Activated CD4-positive, alpha-beta T cell treated with anti-CD3 and anti-CD28 coated beads, Interleukin-2, amount 10 ng/mL, durations not matched to agents 7 days and 5 days (primary cell): ENCODE data around the gene ZNF791. TPM values are rescaled to one million over a fixed set of nuclear protein-coding genes. Genes with fewer than 3 reads are reported as not detected.
"Not testable (repeated sequence)": the region's sequence is repeated elsewhere in the genome, so short reads cannot be mapped to it uniquely, and the experiment has no call there.

ENCODE experiments used
- CTCF ChIA-PET: fragments of 350-600 bp; sonication (Branson Sonifier 250); formaldehyde crosslinking; loops from one replicate; lab custom pipeline; 2021; ENCODE audit warnings: antibody characterized with exemption; lab: Charles Lee
- POLR2A ChIA-PET: fragments of 350-600 bp; sonication (Branson Sonifier 250); formaldehyde crosslinking; loops from one replicate; lab custom pipeline; 2021; ENCODE audit warnings: antibody characterized with exemption; lab: Charles Lee
- DNase-seq: peaks from one replicate; pipeline ENCODE4 v3.0.0-alpha.2; 2020
- H3K27ac Mint-ChIP-seq: one replicate; pipeline ENCODE4 v1.8.0; 2021; ENCODE audit warnings: mild to moderate bottlenecking, moderate library complexity, mixed read lengths
- H3K27me3 Mint-ChIP-seq: one replicate; pipeline ENCODE4 v1.8.0; 2021; ENCODE audit warnings: mixed read lengths
- H3K36me3 Mint-ChIP-seq: one replicate; pipeline ENCODE4 v1.8.0; 2021; ENCODE audit warnings: low read depth, mixed read lengths
- H3K4me1 Mint-ChIP-seq: one replicate; pipeline ENCODE4 v1.8.0; 2021; ENCODE audit warnings: mixed read lengths
- H3K4me3 Mint-ChIP-seq: one replicate; pipeline ENCODE4 v1.8.0; 2021; ENCODE audit warnings: mild to moderate bottlenecking, moderate library complexity, mixed read lengths
- H3K9me3 Mint-ChIP-seq: one replicate; pipeline ENCODE4 v1.8.0; 2021; ENCODE audit warnings: mixed read lengths
- total RNA-seq, 2 experiments: library from RNA; stranded (reverse); gene quantifications; one replicate each; pipeline ENCODE4 v1.2.3, GENCODE V29; 2021

Gene ZNF791
- 10 to 100 TPM; 31.3 to 37.3 TPM for total RNA-seq

DNA sequence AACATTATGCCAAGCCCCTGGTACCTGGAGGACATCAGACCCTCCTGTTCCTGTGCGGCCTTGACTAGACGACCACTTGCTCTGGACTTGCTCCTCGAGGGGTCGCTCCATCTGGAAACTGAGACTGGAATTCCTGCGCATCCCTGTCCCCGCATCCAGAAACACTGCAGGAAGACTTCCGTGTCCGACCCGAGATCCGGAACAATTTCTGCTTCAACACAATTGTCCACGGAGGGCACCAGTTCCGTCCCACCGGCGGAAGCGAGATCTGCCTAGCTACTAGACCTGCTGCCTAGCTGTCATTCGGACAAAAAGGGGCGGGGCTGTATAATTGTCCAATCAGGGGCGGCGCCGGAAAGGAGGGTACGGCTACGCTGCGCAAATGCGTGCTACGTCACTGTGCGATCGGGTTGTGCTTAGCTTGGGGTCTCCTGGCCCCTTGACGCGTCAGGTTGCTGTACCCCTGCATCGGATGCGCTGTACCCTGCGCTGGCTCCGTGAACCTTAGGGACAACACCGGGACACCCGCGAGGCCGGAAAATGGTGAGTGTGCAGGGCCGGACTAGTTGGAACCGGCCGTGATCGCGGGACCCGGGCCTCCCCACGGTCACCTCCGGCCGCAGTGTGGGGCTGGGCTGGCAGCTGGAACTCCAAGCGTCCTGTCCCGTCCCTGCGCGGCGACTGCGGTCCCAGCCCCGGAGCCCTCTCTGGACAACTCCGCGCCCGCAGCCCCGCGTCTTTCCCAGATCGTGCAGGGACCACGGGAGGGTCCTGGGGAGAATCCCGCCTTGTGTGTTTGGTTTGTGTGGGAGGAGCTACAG lies at the start of gene ZNF791, which contains the start of gene ZNF490:
TSS of gene ZNF791 (plus strand) at position 381 of the 821 bp plus-strand sequence. CDS start at position 541, 160 bp downstream.
TSS of gene ZNF490 (minus strand) at position 274 of the 821 bp plus-strand sequence. CDS start at position 141, 133 bp downstream.
- peak; percentile 99 for DNase-seq
- peak within 1 kb of the TSS; percentile 100 for H3K4me3 Mint-ChIP-seq
- H3K36me3 Mint-ChIP-seq, result peaks cover 35% of the 10 kb centered on the region
- H3K27ac Mint-ChIP-seq, result peak within 1 kb of the TSS; percentile 100
- H3K27me3 Mint-ChIP-seq, result no peaks in the 10 kb centered on the region
- CTCF ChIA-PET, result interaction anchor here (0.5 to 1.3 kb wide), 2 partner anchors 50 to 867 kb away, joined by 3 read pairs; no protein-coding TSS in a partner anchor
- H3K9me3 Mint-ChIP-seq, result no peaks in the 10 kb centered on the region
- POLR2A ChIA-PET, result interaction anchor here (0.6 to 1.5 kb wide), 4 partner anchors 25 to 278 kb away, joined by 3 to 6 read pairs (median 3); partner anchors contain the start of gene JUNB
- peaks cover 33% of the 10 kb centered on the region for H3K4me1 Mint-ChIP-seq

DNA sequence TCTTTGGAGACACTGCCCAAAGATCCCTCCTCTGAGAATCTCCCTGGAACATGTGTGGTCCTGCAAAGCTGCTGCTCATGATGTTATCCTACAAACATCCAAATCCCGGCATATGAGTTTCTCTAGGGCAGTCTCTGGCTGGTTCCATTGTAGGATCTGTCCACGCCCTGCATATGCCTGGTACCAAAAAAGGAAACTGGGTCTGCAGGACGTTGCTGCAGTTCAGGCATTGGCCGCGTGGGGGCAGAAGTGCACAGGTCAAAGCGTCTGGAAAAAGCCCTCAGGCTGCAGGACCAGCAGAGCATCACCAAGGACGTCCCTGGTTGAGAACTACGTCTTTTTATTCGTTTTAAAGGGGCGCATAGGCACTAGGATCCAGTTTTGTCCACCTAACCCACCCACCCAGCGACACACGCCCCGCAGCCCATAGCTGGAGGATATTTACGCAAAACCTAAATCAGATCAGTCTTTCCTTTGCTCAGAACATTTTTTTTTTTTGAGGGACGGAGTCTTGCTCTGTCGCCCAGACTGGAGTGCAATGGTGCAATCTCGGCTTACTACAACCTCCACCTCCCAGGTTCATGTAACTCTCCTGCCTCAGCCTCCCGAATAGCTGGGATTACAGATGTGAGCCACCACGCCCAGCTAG lies 46.6 kb upstream of the ZNF791 start:
- CTCF ChIA-PET, result interaction anchor here (0.6 to 1.5 kb wide), 8 partner anchors 14 to 189 kb away, joined by 3 to 6 read pairs (median 3); partner anchors contain the start of genes MAN2B1 and WDR83
- POLR2A ChIA-PET, result interaction anchor here (0.6 kb wide), 1 partner anchor 103 kb away, joined by 4 read pairs; the partner anchor contains the start of genes MAN2B1 and WDR83
- peak; percentile 93 for DNase-seq
- peaks cover 6% of the 10 kb centered on the region for H3K4me1 Mint-ChIP-seq
- no peak overlapping the region for H3K4me3 Mint-ChIP-seq
- no peak overlapping the region for H3K27ac Mint-ChIP-seq
- no peaks in the 10 kb centered on the region for H3K27me3 Mint-ChIP-seq
- no peaks in the 10 kb centered on the region for H3K36me3 Mint-ChIP-seq
- no peaks in the 10 kb centered on the region for H3K9me3 Mint-ChIP-seq

DNA sequence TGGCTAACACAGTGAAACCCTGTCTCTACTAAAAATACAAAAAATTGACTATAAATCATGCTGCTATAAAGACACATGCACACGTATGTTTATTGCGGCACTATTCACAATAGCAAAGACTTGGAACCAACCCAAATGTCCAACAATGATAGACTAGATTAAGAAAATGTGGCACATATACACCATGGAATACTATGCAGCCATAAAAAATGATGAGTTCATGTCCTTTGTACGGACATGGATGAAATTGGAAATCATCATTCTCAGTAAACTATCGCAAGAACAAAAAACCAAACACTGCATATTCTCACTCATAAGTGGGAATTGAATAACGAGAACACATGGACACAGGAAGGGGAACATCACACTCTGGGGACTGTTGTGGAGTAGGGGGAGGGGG lies 44.3 kb upstream of the ZNF791 start:
- H3K9me3 Mint-ChIP-seq, POLR2A ChIA-PET, H3K27ac Mint-ChIP-seq, H3K27me3 Mint-ChIP-seq, H3K36me3 Mint-ChIP-seq, H3K4me3 Mint-ChIP-seq, CTCF ChIA-PET, H3K4me1 Mint-ChIP-seq, DNase-seq: not testable (repeated sequence)

- peaks cover 6% of the 10 kb centered on the region for H3K4me1 Mint-ChIP-seq
- no peaks in the 10 kb centered on the region for H3K9me3 Mint-ChIP-seq
- DNase-seq, result no peak
- H3K4me3 Mint-ChIP-seq, result no peak overlapping the region
- H3K36me3 Mint-ChIP-seq, result no peaks in the 10 kb centered on the region
- no peaks in the 10 kb centered on the region for H3K27me3 Mint-ChIP-seq
- H3K27ac Mint-ChIP-seq, result no peak overlapping the region
- CTCF ChIA-PET, result interaction anchor here (0.6 to 1.7 kb wide), 2 partner anchors 104 to 271 kb away, joined by 3 to 6 read pairs; no protein-coding TSS in a partner anchor
- POLR2A ChIA-PET, result no interaction called here
These were observed 42.8 kb upstream of the ZNF791 start for GRCh38 chr19:12567951-12568350.

DNA sequence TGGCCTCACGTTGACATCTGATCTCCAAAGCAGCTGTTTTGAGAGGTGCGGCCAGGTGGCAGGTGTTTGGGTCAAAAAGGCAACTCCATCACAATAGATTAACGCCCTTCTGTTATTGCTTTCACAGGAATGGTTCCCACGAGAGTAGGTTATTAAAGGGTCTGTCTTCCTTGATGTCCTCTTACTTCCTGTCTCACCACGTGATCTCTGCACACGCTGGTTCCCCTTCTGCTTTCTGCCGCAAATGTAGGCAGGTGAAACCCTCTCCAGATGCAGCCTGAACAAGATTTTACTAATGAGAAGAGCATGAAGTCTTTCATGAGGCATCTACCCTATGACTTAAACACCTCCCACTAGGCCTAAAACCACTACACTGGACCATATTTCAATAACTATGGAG lies 36.7 kb upstream of the ZNF791 start:
- no peak for DNase-seq
- H3K4me3 Mint-ChIP-seq, result no peak overlapping the region
- ChIA-PET POLR2A (no interaction called here), CTCF (no interaction called here)
- peaks cover 6% of the 10 kb centered on the region for H3K4me1 Mint-ChIP-seq
- H3K27ac Mint-ChIP-seq, result no peak overlapping the region
- H3K27me3 Mint-ChIP-seq, result no peaks in the 10 kb centered on the region
- peaks cover 13% of the 10 kb centered on the region for H3K9me3 Mint-ChIP-seq
- peaks cover 26% of the 10 kb centered on the region for H3K36me3 Mint-ChIP-seq

- CTCF ChIA-PET, result interaction anchor here (1.0 kb wide), 1 partner anchor 15 kb away, joined by 3 read pairs; no protein-coding TSS in a partner anchor
- H3K9me3 Mint-ChIP-seq, result peaks cover 36% of the 10 kb centered on the region
- POLR2A ChIA-PET, result no interaction called here
These were observed 32.1 kb upstream of the ZNF791 start for GRCh38 chr19:12578641-12579040.

DNA sequence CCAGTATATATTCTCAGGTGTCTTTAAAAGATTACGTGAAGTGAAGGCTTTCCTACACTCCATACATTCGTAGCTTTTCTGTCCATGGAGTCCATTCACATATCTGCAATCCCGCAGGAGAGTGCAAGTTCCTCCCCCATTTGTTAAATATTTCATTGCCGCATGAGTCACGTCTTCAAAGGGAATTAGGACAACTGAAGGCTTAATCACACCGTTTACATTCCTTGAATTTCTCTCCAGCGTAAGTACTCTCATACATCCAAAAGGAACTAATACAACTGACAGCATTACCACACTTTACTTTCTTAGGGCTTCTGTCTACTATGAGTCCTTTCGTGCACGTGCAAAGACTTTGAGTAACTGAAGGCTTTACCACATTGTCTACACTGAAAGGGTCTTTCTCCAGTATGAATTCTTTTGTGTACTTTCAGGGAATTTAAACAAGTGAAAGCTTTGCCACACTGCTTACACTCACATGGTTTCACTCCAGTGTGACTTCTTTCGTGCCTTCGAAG lies 30.5 kb upstream of the ZNF791 start:
- ChIA-PET POLR2A (no interaction called here), CTCF (no interaction called here)
- H3K4me1 Mint-ChIP-seq, result no peaks in the 10 kb centered on the region
- H3K9me3 Mint-ChIP-seq, result peaks cover 33% of the 10 kb centered on the region
- H3K27ac Mint-ChIP-seq, result no peak overlapping the region
- no peak for DNase-seq
- no peak overlapping the region for H3K4me3 Mint-ChIP-seq
- no peaks in the 10 kb centered on the region for H3K27me3 Mint-ChIP-seq
- peaks cover 69% of the 10 kb centered on the region for H3K36me3 Mint-ChIP-seq

More at GRCh38 chr19:12578641-12579040, 32.1 kb upstream of the ZNF791 start:
- H3K27me3 Mint-ChIP-seq, result no peaks in the 10 kb centered on the region
- H3K4me1 Mint-ChIP-seq, result peaks cover 6% of the 10 kb centered on the region
- no peak overlapping the region for H3K27ac Mint-ChIP-seq
- peaks cover 67% of the 10 kb centered on the region for H3K36me3 Mint-ChIP-seq
- H3K4me3 Mint-ChIP-seq, result no peak overlapping the region
- no peak for DNase-seq

DNA sequence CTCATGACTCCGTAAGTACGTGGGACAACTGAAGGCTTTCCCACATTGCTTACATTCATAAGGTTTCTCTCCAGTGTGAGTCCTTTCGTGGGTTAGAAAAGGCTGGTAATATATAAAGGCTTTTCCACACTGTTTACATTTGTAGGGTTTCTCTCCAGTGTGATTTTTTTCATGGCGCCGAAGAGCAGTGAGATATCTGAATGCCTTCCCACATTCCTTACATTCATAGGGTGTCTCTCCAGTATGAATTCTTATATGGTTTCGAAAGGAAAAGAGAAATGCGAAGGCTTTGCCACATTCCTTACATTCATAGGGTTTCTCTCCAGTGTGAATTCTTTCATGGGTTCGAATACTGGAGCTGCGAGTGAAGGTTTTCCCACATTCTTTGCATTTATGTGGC lies 29.6 kb upstream of the ZNF791 start:
- H3K27ac Mint-ChIP-seq, result no peak overlapping the region
- CTCF ChIA-PET, result no interaction called here
- peaks cover 67% of the 10 kb centered on the region for H3K36me3 Mint-ChIP-seq
- H3K9me3 Mint-ChIP-seq, result peaks cover 33% of the 10 kb centered on the region
- POLR2A ChIA-PET, result no interaction called here
- no peak overlapping the region for H3K4me3 Mint-ChIP-seq
- no peak for DNase-seq
- H3K4me1 Mint-ChIP-seq, result no peaks in the 10 kb centered on the region
- no peaks in the 10 kb centered on the region for H3K27me3 Mint-ChIP-seq

- H3K9me3 Mint-ChIP-seq, result no peaks in the 10 kb centered on the region
- POLR2A ChIA-PET, result no interaction called here
- peaks cover 19% of the 10 kb centered on the region for H3K36me3 Mint-ChIP-seq
- H3K27ac Mint-ChIP-seq, result no peak overlapping the region
- H3K27me3 Mint-ChIP-seq, result no peaks in the 10 kb centered on the region
- H3K4me3 Mint-ChIP-seq, result no peak overlapping the region
- no peak for DNase-seq
- H3K4me1 Mint-ChIP-seq, result no peaks in the 10 kb centered on the region
- CTCF ChIA-PET, result no interaction called here
These were observed 14.2 kb upstream of the ZNF791 start for GRCh38 chr19:12596485-12596884.

DNA sequence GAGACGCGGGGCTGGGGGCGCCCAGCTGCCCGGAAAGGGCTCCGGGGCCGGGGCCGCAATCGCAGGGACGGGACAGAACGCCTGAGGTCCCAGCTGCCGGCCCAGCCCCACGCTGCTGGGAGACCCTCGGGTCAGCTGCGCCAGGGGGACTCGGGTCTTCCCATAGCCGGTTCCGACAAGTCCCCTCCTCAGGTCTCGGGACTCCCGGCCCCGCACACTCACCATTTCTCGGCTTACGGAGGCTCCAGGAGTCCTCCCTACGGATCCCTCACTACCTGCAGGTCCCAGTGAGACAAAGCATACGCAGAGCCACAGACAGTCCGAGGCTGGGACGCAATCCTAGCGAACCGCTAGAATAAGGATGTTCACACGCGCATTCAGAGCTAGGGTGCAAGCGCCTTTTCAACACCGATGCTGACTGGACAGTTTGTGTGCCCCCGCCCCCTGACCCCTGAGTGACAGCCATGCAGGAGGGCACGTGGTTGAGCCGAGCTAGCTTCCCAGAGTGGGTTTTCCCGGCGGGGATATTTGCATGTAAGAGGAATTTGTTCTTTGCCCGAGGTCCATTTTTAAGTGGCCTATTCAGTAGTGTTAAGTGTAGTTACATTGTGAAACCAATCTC lies 13.7 kb upstream of the ZNF791 start:
- no peaks in the 10 kb centered on the region for H3K9me3 Mint-ChIP-seq
- no peak for DNase-seq
- H3K27me3 Mint-ChIP-seq, result no peaks in the 10 kb centered on the region
- H3K27ac Mint-ChIP-seq, result no peak overlapping the region
- POLR2A ChIA-PET, result no interaction called here
- H3K4me1 Mint-ChIP-seq, result no peaks in the 10 kb centered on the region
- peaks cover 20% of the 10 kb centered on the region for H3K36me3 Mint-ChIP-seq
- no peak overlapping the region for H3K4me3 Mint-ChIP-seq
- CTCF ChIA-PET, result no interaction called here

- Mint-ChIP-seq H3K4me3 (no peak overlapping the region), H3K27me3 (no peaks in the 10 kb centered on the region), H3K27ac (no peak overlapping the region), H3K4me1 (no peaks in the 10 kb centered on the region), H3K9me3 (no peaks in the 10 kb centered on the region), H3K36me3 (peaks cover 25% of the 10 kb centered on the region)
- no peak for DNase-seq
- ChIA-PET POLR2A (no interaction called here), CTCF (interaction anchor here (0.7 to 1.9 kb wide), 2 partner anchors 43 to 1725 kb away, joined by 3 to 4 read pairs; no protein-coding TSS in a partner anchor)
These were observed 13.1 kb upstream of the ZNF791 start for GRCh38 chr19:12597594-12597993.

DNA sequence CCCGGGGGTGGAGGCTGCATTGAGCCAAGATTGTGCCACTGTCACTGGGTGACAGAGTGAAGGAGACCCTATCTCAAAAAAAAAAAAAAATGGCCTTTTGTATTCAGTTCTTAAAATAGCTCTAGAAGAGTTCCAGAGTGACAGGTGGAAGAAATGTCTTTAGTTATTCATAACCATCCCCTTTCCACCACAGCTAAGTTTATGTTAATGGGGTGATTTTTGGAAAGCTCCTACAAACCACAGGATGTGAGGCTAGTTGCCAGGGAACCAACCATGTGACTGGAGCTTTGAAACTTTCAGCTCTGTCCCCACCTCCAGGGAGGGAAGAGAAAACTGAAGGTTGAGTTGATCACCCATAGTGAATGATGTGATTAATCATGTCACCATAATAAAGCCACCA lies 7.0 kb upstream of the ZNF791 start:
- Mint-ChIP-seq H3K36me3 (peaks cover 36% of the 10 kb centered on the region), H3K4me1 (peaks cover 20% of the 10 kb centered on the region), H3K27ac (peak overlapping the region; percentile 25), H3K27me3 (no peaks in the 10 kb centered on the region), H3K4me3 (no peak overlapping the region), H3K9me3 (no peaks in the 10 kb centered on the region)
- POLR2A ChIA-PET, result interaction anchor here (0.6 kb wide), 3 partner anchors 10 to 270 kb away, joined by 3 to 4 read pairs (median 4); partner anchors contain the start of gene ZNF563
- DNase-seq, result peak; percentile 80
- CTCF ChIA-PET, result interaction anchor here (0.6 to 1.1 kb wide), 4 partner anchors 21 to 39 kb away, joined by 3 to 4 read pairs (median 3); no protein-coding TSS in a partner anchor
